ENCODE measurements around the gene NDST1.

NDST1 gene

DNA sequence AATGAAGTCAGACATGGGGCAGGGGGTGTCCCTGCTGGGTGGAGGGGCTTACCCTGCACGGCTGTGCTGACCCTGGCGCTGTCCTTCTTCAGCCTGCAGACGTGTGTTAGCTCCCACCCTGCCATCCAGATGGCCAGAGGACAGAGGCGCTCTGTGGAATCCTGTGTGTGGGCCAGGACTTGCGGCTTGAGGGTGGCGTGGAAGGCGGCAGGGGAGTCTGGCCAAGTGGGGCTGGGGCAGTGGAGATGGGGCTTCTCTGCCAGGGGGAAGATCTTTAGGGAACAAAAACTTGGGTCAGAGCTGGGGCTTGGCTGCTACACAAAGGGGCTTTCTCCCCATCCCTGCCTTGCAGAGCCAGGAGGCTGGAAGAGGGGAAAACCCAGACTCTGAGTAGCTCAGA is 86.1 kb downstream of the NDST1 start:
- no peak for DNase-seq

DNA sequence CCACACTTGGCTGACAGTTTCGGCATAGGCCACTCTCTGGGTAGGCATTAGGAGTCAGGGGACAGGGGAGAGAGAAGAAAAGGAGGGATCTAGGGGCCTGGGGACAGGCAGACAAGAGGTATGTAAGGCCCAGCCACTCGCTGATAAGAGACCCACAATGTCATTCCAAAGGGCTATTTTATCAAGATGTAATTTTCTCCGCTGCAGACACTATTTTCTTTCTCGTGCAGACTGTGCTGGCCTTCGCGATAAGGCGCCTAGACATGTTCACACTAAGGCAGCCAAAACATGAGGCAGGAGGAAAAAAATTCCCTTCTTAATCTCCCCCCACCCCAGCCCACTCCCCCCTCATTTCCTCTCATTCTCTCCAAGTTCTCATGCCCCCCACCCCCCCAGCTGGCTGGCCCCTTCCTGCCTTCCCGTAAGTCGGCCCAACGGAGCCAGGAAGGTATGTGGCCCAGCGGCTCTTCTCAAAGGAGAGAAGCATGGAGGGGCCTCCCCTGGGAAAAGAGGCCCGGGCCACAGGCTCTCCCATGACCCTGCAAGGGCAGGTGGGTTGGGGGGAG is 87.6 kb downstream of the NDST1 start:
- no peak for DNase-seq

DNA sequence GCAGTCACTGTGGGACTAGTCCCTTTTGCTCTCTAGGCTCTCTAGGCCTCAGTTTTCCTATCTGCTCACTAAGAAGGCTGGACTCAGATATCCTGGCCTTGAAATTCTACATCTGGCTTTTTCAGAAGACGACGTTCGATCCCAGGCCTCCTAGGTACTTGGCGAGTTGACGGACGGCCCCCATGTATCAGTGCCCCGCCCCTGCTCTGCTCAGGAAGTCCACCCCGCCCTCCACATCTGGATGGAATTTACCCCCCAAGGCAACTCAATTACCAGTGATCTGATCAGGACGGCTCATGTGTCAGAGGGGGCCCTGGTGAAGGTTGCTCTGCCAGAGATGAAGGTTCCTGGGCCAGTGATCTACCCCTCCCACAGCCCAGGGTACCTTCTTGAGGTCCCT is 88.4 kb downstream of the NDST1 start:
- DNase-seq: no peak

DNA sequence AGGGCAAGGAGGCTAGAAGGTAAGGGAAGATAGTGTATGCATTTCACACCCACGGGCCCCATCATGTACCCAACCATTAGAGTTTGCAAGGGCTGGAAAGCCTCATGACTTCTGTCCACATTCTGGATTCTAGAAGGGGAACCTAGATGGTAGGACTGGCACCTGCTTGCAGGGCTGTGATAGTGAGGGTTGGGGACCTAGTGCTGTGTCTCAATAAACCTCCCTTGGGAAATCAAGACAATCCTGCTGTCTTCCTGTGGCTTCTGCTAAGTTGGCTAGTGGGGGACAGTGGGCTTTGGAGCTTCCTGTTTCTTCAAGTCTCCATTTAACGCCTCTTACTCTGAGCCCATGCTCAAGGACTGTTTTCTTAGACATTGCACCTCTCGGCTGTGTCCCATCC is 88.9 kb downstream of the NDST1 start:
- DNase-seq: no peak

DNA sequence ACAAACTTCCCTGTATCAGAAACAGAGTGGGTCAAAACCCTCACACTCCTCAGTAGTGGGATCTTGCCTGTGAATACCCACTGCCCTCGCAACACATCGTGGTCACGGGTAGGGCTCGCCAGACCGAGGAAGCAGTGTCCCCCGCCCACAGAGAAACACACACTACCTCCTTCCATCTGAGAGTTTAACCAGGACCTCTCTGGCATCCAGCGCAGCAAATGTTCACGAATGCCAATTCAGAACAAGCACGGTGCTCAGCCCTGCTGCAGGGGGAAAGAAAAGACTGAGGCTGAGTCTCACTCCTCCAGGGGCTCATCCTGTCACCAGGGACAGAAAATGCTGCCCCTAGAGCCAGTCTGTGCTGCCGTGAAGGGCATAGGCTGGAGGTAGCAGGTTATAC is 90.1 kb downstream of the NDST1 start:
- DNase-seq: no peak

DNA sequence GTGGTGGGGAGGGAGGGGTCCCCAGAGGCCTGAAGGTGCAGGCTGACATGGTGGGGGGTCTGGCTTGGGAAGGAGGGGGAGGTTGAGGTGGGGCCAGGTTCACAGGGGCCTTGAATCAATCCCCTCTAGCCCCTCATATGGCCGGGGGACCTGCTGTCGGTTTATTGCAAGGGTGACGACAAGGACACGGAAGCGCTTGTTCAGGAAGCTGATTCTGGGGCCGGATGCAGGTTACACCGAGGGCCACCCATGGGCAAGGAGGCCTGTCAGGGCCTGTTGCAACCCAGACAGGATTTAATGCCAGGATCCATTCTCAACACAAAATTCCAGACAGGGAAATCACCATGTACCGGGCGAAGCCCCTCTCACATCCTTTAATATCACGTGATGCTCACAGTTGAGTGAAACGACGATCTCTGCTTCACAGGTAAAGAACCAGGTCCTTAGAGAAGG is 90.9 kb downstream of the NDST1 start:
- DNase-seq: no peak

DNA sequence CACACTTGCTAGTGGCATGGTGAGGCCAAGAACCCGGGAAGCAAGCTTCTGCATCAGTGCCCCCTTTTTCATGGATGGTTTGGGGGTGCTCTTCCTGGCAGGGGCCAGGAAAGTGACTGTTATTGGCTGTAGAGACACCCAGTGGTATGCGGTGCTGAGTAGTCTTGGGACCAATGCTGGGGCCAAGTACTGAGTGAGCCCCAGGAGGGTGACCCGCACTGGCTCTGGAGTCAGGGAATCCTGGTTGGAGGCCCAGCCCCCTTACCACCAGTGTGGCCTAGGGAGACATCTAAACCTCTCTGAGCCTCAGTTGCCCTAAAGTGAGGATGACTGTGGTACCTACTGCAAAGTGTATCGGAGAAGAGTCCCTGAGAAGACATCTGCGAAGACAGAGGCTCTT is 91.3 kb downstream of the NDST1 start:
- no peak for DNase-seq

DNA sequence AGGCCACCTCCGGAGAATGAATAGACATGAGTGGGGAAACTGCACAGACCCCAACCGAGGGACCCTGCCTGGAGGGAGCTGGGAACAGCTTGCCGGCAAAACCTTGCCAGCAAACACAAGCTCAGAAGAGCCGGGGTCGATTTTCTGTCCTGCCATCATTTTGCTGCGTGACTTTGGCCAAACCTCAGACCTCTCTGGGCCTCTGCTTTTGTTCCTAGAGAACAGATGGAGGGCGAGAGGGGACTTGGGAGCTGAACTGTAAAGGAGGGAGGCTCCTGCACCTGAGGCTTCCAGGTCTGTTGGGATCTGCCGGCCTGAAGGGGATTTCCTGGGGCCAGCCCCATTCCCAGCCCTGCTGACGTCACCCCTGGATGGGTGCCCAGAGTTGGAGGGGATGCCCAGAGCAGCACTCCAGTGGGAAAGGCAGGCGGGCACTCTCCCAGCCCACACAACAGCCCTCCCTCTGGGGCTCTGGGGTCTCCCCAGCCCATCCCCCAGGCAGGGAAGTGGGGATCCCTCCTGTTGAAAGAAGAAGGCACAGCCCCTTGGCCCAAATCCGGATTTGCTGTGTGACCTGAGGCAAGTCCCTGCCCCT is 92.1 kb downstream of the NDST1 start:
- DNase-seq: no peak

DNA sequence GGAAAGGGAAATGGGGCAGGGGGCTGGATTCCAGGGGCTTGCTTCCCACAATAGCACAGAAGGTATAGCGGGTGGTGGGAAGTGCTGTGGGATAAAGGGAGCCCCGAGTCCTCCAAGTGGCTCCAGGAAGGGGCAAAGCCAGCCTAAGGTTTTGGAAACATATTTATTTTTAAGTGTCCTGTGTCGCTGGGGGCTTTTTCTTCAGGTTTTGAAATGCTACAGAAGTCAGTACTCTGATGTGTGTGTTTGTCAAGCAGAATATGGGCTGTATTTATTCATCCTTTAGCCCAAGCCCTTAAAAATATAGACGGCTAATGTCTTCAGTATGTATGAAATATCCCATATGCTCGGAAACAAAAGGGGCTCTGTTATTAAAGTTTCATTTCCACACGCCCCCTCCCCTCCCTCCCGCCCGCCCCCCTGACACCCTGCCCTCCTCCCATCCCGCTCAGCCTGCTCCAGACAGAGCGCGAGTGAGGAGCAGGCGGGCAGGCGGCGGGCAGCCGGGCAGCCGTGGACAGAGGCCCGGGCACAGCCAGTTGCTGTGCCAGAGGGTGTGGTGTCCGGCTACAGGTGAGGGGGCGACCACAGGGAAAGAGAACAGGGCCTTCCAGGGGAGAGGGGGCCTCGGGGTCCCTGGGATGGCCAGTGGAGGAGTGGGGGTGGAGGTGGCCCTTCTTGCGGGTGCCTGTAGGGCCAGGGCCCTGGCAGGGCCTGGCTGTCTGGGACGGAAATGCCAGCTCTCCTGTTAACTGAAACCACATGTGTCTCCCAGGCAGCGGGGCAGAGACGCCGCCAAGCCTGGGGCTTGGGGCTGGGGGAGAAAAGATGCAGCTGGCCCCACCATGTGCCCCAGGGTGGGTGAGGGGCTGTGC is 92.9 kb downstream of the NDST1 start:
- DNase-seq: no peak

DNA sequence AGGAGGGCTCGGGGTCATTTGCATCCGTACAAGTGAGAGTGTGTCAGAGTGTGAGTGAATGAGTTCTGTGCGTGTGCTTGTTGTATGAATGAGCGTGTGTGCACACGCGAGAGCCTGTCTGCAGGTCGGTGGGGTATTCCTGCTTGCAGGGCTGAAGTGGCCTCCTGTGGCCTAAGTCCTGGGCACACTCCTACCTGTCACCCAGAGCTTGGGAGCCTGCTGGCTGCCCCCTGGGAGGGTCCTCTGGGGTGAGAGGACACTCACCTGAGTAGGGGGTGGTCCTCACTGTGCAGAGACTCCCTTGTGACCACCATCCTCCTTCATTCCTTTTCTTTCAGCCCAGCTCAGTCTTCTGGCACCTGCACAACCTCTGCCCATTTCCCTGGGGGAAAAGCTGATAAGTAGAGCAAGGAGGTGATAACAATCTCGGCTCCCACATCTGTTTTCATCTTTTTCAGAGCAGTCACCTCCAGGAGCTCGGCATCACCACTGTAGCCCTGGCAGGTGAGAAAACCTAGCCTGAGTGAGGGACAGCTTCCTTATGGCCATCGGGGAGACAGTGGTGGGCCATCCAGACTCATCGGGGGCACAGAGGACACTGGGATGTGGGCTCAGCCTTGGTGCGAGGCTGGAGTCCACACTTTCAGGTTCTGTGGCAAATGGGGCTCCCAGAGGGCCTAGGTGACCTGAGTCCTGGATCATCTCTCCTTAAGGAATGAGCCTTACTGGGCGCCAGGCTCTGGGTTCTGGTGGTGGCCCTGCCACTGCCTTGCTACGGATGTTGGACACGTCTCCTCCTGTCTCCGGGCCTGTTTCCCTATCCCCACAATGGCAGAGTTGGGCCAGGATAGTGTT is 93.8 kb downstream of the NDST1 start:
- no peak for DNase-seq

DNA sequence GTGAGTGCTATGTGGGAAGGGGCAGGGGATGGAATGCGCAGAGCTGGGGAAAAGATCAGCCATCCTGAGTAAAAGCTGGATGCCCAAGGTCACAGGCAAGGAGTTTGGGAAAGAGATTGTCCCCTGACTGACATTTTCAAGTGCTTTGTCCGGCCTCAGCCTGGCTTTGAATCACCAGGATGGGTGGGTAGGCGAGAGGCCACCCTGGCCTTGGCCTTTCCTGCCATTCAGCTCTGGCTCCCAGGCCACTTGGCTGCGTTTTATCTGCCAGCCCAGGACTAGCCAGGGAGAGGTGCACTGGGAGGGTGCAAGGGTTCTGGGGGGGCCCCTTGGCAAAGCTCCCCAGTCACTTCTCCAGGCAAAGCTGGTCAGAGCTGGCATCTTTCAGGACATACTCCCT is 95.1 kb downstream of the NDST1 start:
- no peak for DNase-seq

DNA sequence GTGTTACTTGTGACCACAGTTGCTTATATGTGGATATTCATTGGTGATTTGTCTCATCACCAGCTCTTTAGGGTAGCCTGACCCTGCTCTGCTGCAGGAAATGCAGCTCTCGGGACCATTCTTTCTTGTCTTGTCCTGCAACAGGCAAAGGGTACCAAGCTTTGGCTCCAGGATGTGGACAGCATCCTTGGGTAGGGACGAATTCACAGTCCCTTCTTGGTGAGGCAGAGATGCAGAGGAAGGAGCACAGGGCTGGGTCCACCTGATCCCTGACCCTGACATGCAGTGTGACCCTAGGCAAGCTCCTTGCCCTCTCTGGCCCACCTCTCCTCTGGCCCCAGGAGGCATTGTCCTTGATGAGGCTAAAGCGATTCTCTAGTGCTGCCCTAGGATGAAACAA is 95.6 kb downstream of the NDST1 start:
- no peak for DNase-seq

DNA sequence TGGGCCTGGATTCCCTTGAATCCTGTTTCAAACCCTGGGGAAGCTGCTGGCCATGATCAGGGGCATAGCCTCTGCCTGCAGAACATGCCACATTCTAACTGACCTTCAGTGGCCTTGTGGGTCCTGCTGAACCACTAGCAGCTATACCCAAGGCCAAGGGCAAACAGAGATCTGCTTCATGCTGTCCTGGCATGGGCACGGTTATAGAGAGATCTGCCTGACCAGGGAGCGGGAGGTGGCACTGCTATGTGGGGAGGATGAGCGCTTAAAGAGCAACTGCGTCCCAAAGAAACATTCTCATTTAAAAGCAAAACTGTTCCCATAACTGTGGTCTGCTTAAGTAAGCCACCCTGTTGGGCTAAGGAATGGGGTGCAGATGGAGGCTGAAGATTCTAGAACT is 96.1 kb downstream of the NDST1 start:
- DNase-seq: no peak

DNA sequence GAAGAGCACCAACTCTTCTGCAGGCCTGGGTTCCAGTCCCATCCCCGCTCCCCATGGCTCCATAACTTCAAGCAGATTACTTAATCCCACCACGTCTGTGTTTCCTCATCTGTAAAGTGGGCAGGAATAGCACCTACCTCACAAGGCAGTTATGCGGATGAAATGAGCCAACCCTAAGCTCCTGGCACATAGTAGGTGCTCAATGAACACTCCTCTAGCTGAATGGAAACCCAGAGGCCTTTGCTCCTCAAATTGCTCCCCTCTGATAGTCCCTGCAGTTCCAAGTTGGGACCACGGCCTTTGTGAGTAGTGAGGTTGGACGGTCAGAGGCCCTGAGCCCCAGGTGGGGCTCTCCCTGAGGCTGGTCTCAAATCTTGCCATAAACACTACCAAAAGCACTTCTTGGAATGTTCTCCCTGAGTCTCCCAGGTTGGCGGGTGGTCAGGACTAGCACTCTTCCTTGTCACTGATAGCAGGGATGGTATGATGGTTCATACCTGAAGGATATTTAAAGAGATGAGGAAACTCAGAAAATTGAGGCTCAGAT is 97.0 kb downstream of the NDST1 start:
- DNase-seq: no peak

DNA sequence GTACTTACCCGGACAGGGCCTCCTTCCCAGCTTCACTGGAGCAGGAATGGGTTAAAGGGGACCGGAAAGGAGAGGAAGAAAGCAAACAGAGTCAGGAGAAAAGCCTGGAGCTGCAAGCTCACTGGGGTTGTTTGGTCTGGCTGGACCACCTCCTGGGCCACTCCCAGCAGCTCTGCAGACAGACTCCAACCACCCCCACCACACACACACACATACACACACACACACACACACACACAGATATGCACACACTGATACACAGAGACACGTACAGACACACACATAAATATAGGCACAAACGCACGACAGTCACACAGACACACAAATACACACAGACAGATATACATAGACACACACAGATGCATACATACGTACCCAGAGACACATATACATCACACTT is 97.6 kb downstream of the NDST1 start:
- DNase-seq: no peak

DNA sequence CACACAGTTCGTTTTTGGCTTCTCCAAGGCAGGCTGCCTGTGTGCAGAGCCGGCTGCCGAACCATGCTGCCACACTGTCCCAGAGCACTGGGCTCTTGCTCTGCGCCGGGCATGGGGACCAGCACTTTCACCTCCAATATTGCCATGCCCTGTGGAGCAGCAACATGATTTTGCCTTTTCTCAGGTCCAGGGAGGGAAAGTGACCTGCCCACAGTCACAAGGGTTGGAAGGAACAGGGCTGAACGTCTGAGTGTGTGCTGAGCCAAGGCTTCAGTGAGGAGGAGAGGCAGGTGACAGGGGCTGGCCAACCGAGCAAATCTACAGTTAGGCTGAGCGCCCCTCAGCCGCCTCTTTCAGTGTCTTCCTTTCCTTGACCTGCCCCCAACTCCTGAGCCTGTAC is 98.5 kb downstream of the NDST1 start:
- no peak for DNase-seq

DNA sequence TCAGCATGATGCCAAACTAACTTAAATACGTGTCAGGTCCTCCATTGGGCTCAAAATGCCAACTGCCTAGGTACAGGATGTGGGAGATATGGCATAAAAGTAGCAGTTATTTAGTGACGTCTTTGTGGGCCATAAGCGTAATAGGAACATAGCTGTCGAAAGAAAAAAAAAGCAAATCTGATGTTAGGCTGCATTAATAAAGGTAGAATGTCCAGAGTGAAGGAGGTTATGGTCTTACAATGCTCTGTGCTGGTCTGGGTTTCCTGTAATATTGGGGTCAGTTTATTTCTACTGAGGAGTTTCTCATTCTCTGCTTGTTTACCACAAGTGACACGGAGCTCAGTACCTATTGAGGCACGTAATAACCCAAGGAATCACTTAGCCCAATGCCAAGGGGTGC is 99.2 kb downstream of the NDST1 start:
- DNase-seq: no peak
